HepG2 (cell line): ENCODE results near the gene VAMP8. TPM values are rescaled to one million over a fixed set of nuclear protein-coding genes. Genes with fewer than 3 reads are reported as not detected.

Source experiments
- ATAC-seq: fragments of 200-7000 bp; cut with Tn5 transposase; 3 replicates; pipeline ENCODE4 v1.9.1; 2020; ENCODE audit warnings: mild to moderate bottlenecking, moderate library complexity
- BruUV-seq: library from RNA; stranded (reverse); fragments of 400-500 nt; replicated peaks from 2 replicates; lab custom pipeline; 2021; lab: Mats Ljungman, UMichigan
- CTCF ChIA-PET: fragments of 300-600 bp; formaldehyde crosslinking; extraction: SDS; loops from one replicate; lab custom pipeline; 2021; ENCODE audit warnings: low total read pairs, inconsistent platforms, low intra/inter-chr PET ratio; lab: Yijun Ruan, JAX
- POLR2A ChIA-PET: fragments of 350-600 bp; sonication (Branson Sonifier 250); formaldehyde crosslinking; loops from one replicate; lab custom pipeline; 2020; ENCODE audit warnings: antibody characterized with exemption, inconsistent platforms; lab: Yijun Ruan, JAX
- DNase-seq: peaks from one replicate; pipeline ENCODE4 v3.0.0-alpha.2; 2015; ENCODE audit warnings: low spot score
- FAIRE-seq: peaks from 3 replicates; lab custom pipeline; 2011; peaks lifted over from hg19 to GRCh38; lab: Jason Lieb, UNC
- H2AFZ ChIP-seq: one replicate; pipeline ENCODE4 v1.6.1; 2011; ENCODE audit warnings: low read length, inconsistent platforms
- H3K27ac ChIP-seq: fragments of 300-600 bp; 3 replicates; pipeline ENCODE4 v1.8.0; 2011; ENCODE audit warnings: mixed run types, mild to moderate bottlenecking, mixed read lengths, low read length, inconsistent platforms; ENCODE audit not compliant: insufficient read depth; ENCODE audit errors: extremely low read length
- H3K27me3 ChIP-seq, 2 experiments: fragments of 200-600 bp in 1 of 2; 2 replicates in 1 of 2; 3 replicates in 1 of 2; pipeline versions ENCODE4 v1.6.0 to v1.8.0; 2011; ENCODE audit warnings: low read length in 2 of 2, mild to moderate bottlenecking in 2 of 2, moderate library complexity in 2 of 2, inconsistent platforms in 1 of 2; ENCODE audit not compliant: insufficient read depth in 2 of 2, control insufficient read depth in 1 of 2
- H3K36me3 ChIP-seq, 2 experiments: fragments of 200-600 bp in 1 of 2; replicated peaks in 1 of 2; 2 replicates in 1 of 2; 3 replicates in 1 of 2; pipeline versions ENCODE4 v1.5.1 to v1.8.0; 2011; ENCODE audit warnings: low read length in 2 of 2, inconsistent platforms in 1 of 2; ENCODE audit not compliant: insufficient read depth in 2 of 2, control insufficient read depth in 1 of 2
- H3K4me1 ChIP-seq: 2 replicates; pipeline ENCODE4 v1.5.1; 2012; ENCODE audit warnings: low read length, inconsistent platforms; ENCODE audit not compliant: insufficient read depth
- H3K4me2 ChIP-seq: 2 replicates; pipeline ENCODE4 v1.6.0; 2011; ENCODE audit warnings: low read depth, low read length, inconsistent platforms
- H3K4me3 ChIP-seq, 3 experiments: fragments of 200-600 bp in 1 of 3; sonication (generic), shearing (Covaris generic) in 1 of 3; replicated peaks in 1 of 3; 2 replicates each; pipeline ENCODE4 v1.5.1; 2011 to 2016; ENCODE audit warnings: low read length in 3 of 3, inconsistent platforms in 2 of 3, low read depth in 2 of 3, mild to moderate bottlenecking in 2 of 3, control low read depth in 1 of 3, mixed read lengths in 1 of 3; ENCODE audit not compliant: insufficient read depth in 1 of 3
- H3K79me2 ChIP-seq: one replicate; pipeline ENCODE4 v1.6.1; 2011; ENCODE audit warnings: low read length, inconsistent platforms; ENCODE audit not compliant: insufficient read depth
- H3K9ac ChIP-seq: 2 replicates; pipeline ENCODE4 v1.6.0; 2011; ENCODE audit warnings: mild to moderate bottlenecking, low read depth, low read length, inconsistent platforms; ENCODE audit not compliant: insufficient read depth
- H3K9me3 ChIP-seq: 2 replicates; pipeline ENCODE4 v1.5.1; 2012; ENCODE audit warnings: mild to moderate bottlenecking, low read length
- H4K20me1 ChIP-seq: 2 replicates; pipeline ENCODE4 v1.6.0; 2011; ENCODE audit warnings: inconsistent platforms, mild to moderate bottlenecking, low read length, moderate library complexity; ENCODE audit not compliant: insufficient read depth
- E2F2 ChIP-seq: sonication (generic); formaldehyde crosslinking; IDR thresholded peaks from 2 replicates; pipeline ENCODE4 v1.4.0; 2020; ENCODE audit warnings: missing genetic modification reagents, borderline replicate concordance
- HDAC1 ChIP-seq: sonication (generic); formaldehyde crosslinking; IDR thresholded peaks from 2 replicates; pipeline ENCODE4 v1.5.1; 2020; ENCODE audit warnings: mild to moderate bottlenecking, missing genetic modification reagents
- HNRNPLL ChIP-seq: fragments of 200-400 bp; formaldehyde crosslinking; IDR thresholded peaks from 2 replicates; pipeline ENCODE4 v1.6.1; 2017; ENCODE audit warnings: mild to moderate bottlenecking, low read depth, low read length; ENCODE audit not compliant: poor library complexity, severe bottlenecking
- MTF2 ChIP-seq: sonication (generic); formaldehyde crosslinking; IDR thresholded peaks from 2 replicates; pipeline ENCODE4 v1.5.0; 2020; ENCODE audit warnings: missing genetic modification reagents, borderline replicate concordance
- PATZ1 ChIP-seq: sonication (generic); formaldehyde crosslinking; IDR thresholded peaks from 2 replicates; pipeline ENCODE4 v1.4.0; 2020; ENCODE audit warnings: missing genetic modification reagents
- POLR2G ChIP-seq: fragments of 200-400 bp; formaldehyde crosslinking; IDR thresholded peaks from 2 replicates; pipeline ENCODE4 v1.6.1; 2018; ENCODE audit warnings: mild to moderate bottlenecking, low read depth, low read length, moderate library complexity
- RBFOX2 ChIP-seq: fragments of 200-400 bp; formaldehyde crosslinking; IDR thresholded peaks from 2 replicates; pipeline ENCODE4 v1.6.1; 2017; ENCODE audit warnings: low read depth, mild to moderate bottlenecking, low read length
- SAP130 ChIP-seq: IDR thresholded peaks from 2 replicates; pipeline ENCODE4 v1.6.1; 2016; ENCODE audit warnings: low read depth
- SP4 ChIP-seq: sonication (generic); formaldehyde crosslinking; IDR thresholded peaks from 2 replicates; pipeline ENCODE4 v1.8.1; 2023; ENCODE audit warnings: mild to moderate bottlenecking, missing genetic modification reagents
- ZBTB39 ChIP-seq: sonication (generic); formaldehyde crosslinking; IDR thresholded peaks from 2 replicates; pipeline ENCODE4 v1.5.0; 2020; ENCODE audit warnings: missing genetic modification reagents
- ZNF121 ChIP-seq: sonication (generic); formaldehyde crosslinking; IDR thresholded peaks from 2 replicates; pipeline ENCODE4 v1.5.0; 2020; ENCODE audit warnings: mild to moderate bottlenecking, missing genetic modification reagents
- ZNF256 ChIP-seq: sonication (generic); formaldehyde crosslinking; conservative IDR thresholded peaks from 2 replicates; pipeline ENCODE4 v1.4.0; 2020; ENCODE audit warnings: missing genetic modification reagents
- ZNF326 ChIP-seq: sonication (generic); formaldehyde crosslinking; IDR thresholded peaks from 2 replicates; pipeline ENCODE4 v1.4.0; 2020; ENCODE audit warnings: missing genetic modification reagents, borderline replicate concordance
- ZNF331 ChIP-seq: sonication (generic); formaldehyde crosslinking; IDR thresholded peaks from 2 replicates; pipeline ENCODE4 v1.4.0; 2020; ENCODE audit warnings: missing genetic modification reagents
- ZNF777 ChIP-seq: sonication (generic); formaldehyde crosslinking; IDR thresholded peaks from 2 replicates; pipeline ENCODE4 v1.4.0; 2020; ENCODE audit warnings: missing genetic modification reagents
- whole genome bisulfite sequencing: methylation state at CpG from one replicate; pipeline ENCODE4 v1.1.6; 2017; ENCODE audit warnings: low lambda C conversion rate; 5-methylcytosine and 5-hydroxymethylcytosine counted together
- in situ Hi-C: cut with HindIII; loops from 2 replicates; pipeline ENCODE4 v1.10.0; 2017; ENCODE audit warnings: low pct_unique_long_range_greater_than_20kb; ENCODE audit not compliant: extremely low pct_ligation_motif_present
- intact Hi-C: fragments of 100-400 bp; cut with micrococcal nuclease; formaldehyde crosslinking; loops from one replicate; pipeline ENCODE4 v1.10.0; 2022; ENCODE audit not compliant: unreplicated experiment
- polyA plus RNA-seq, 8 experiments: library from polyadenylated mRNA; depleted of rRNA in 3 of 8; stranded (reverse) in 7 of 8; unstranded in 1 of 8; fragments of >200 nt; fragmentation: Illumina TruSeq in 4 of 8; extraction: Trizol in 4 of 8; gene quantifications; 2 replicates each; pipeline versions ENCODE4 v1.2.1 to v1.2.3, GENCODE V29; 2011 to 2016; ENCODE audit warnings: low read depth in 4 of 8, missing spikeins in 1 of 8, mixed read lengths in 1 of 8; ENCODE audit not compliant: insufficient read depth in 1 of 8
- total RNA-seq, 5 experiments: library from RNA; depleted of rRNA; stranded (reverse); fragments of >200 nt; fragmentation: Illumina TruSeq; extraction: Trizol; gene quantifications; 2 replicates each; pipeline ENCODE4 v1.2.3, GENCODE V29; 2016; ENCODE audit warnings: low read depth in 1 of 5

The VAMP8 gene
- total and polyA plus RNA-seq, 2 of the 13 experiments (the other 11 are each of a cell fraction or from before 2014, with no cell fraction given): 83.3 to 157 TPM

- TF ChIP-seq ZBTB39 (CRISPR knock-in tag) (peak; percentile 37; the same call in 1 of the 2 replicates), HDAC1 (CRISPR knock-in tag) (peak; percentile 50; the same call in 1 of the 2 replicates), ZNF777 (CRISPR knock-in tag) (0 out of 2 replicates have a peak, but pooled peaks have one; percentile 17), MTF2 (CRISPR knock-in tag) (0 out of 2 replicates have a peak, but pooled peaks have one; percentile 39)
Observed at GRCh38 chr2:85598594-85599340, 21.4 kb downstream of the VAMP8 start (continued).

GRCh38 chr2:85599468-85600234, 22.3 kb downstream of the VAMP8 start:
- no peak overlapping the region for H2AFZ ChIP-seq
- peak overlapping the region; percentile 80 for H3K27ac ChIP-seq
- H3K4me2 ChIP-seq: peak overlapping the region; percentile 16; the same call in 1 of the 2 replicates
- in situ Hi-C loops: no loop called here
- no peak overlapping the region for H3K9ac ChIP-seq
- H3K36me3 ChIP-seq: peaks cover 7 to 38% of the 10 kb centered on the region in 2 experiments
- ATAC-seq (no peak), FAIRE-seq (no peak), DNase-seq (no peak)
- CTCF ChIA-PET: no interaction called here
- H3K9me3 ChIP-seq: no peaks in the 10 kb centered on the region
- intact Hi-C loops: loop anchor here (5.0 kb wide), 1 partner anchor 177 kb away; no protein-coding TSS in a partner anchor
- H3K79me2 ChIP-seq: peaks cover 53% of the 10 kb centered on the region
- H3K4me3 ChIP-seq: no peak overlapping the region
- POLR2A ChIA-PET: interaction anchor here (1.4 to 25.9 kb wide), 8 partner anchors 6 to 180 kb away, joined by 4 to 795 read pairs (median 94); partner anchors contain the start of genes C2orf68, GGCX, MAT2A and RNF181
- 0 out of 2 replicates have a peak, but pooled peaks cover 3% of the 10 kb centered on the region for H4K20me1 ChIP-seq
- no TSS peak for BruUV-seq
- 55% methylated on average over 12 of the region's 17 CpGs for WGBS
- H3K27me3 ChIP-seq: no peaks in the 10 kb centered on the region; a peak in 1 of 5 replicates
- H3K4me1 ChIP-seq: peaks cover 71% of the 10 kb centered on the region
- TF ChIP-seq POLR2G: peak; percentile 45; the same call in 1 of the 2 replicates
- no peak for TF ChIP-seq SAP130 (CRISPR knock-in tag)
- TF ChIP-seq SP4: peak; percentile 32; the same call in 1 of the 2 replicates
- peak; percentile 38 for TF ChIP-seq HNRNPLL
- TF ChIP-seq ZNF326: peak; percentile 94
- no peak for TF ChIP-seq ZNF121 (CRISPR knock-in tag)
- peak; percentile 71 for TF ChIP-seq RBFOX2
- TF ChIP-seq E2F2: no peak
- 0 out of 2 replicates have a peak, but pooled peaks have one; percentile 10 for TF ChIP-seq ZNF331 (CRISPR knock-in tag)
- 0 out of 2 replicates have a peak, but pooled peaks have one; percentile 30 for TF ChIP-seq PATZ1 (CRISPR knock-in tag)
- TF ChIP-seq ZNF256 (CRISPR knock-in tag): no peak
